Inferior parietal cortex (tissue), 1 donor: Measurements from ENCODE around the gene SAXO1.
"Not testable (repeated sequence)": the region's sequence is repeated elsewhere in the genome, so short reads cannot be mapped to it uniquely, and the experiment has no call there.

Experiments
- DNase-seq: peaks from one replicate; pipeline ENCODE4 v3.0.0-alpha.2; 2016; ENCODE audit errors: extremely low spot score

Gene SAXO1

GRCh38 chr9:18971404-18971803 lies 61.6 kb downstream of the SAXO1 start:
- no peak for DNase-seq

GRCh38 chr9:18970393-18970792 lies 62.6 kb downstream of the SAXO1 start:
- no peak for DNase-seq

GRCh38 chr9:18969128-18969527 lies 63.9 kb downstream of the SAXO1 start:
- no peak for DNase-seq

- no peak for DNase-seq
Observed at GRCh38 chr9:18955626-18956025, 77.4 kb downstream of the SAXO1 start.

- DNase-seq, result no peak
Observed at GRCh38 chr9:18951936-18952335, 81.1 kb downstream of the SAXO1 start.

- DNase-seq, result no peak
Observed at GRCh38 chr9:18947892-18948339, 85.1 kb downstream of the SAXO1 start.

GRCh38 chr9:18942801-18943200 lies 90.2 kb downstream of the SAXO1 start:
- DNase-seq, result no peak

GRCh38 chr9:18941060-18941740 lies 91.8 kb downstream of the SAXO1 start:
- no peak for DNase-seq

GRCh38 chr9:18939943-18940342 lies 93.1 kb downstream of the SAXO1 start:
- no peak for DNase-seq

GRCh38 chr9:18936094-18936871 lies 96.7 kb downstream of the SAXO1 start:
- no peak for DNase-seq

GRCh38 chr9:18935541-18935940 lies 97.5 kb downstream of the SAXO1 start:
- no peak for DNase-seq

GRCh38 chr9:18930611-18931010 lies 102.4 kb downstream of the SAXO1 start:
- DNase-seq, result not testable (repeated sequence)

GRCh38 chr9:18928711-18929110 lies 104.3 kb downstream of the SAXO1 start:
- no peak for DNase-seq

- DNase-seq, result no peak
Observed at GRCh38 chr9:18926513-18926912, 106.5 kb downstream of the SAXO1 start.

- DNase-seq, result no peak
Observed at GRCh38 chr9:18925880-18926279, 107.1 kb downstream of the SAXO1 start.

- no peak for DNase-seq
Observed at GRCh38 chr9:18923671-18924430, 109.2 kb downstream of the SAXO1 start.

- DNase-seq, result no peak
Observed at GRCh38 chr9:18923167-18923566, 109.8 kb downstream of the SAXO1 start.

GRCh38 chr9:18922161-18922885 lies 110.7 kb downstream of the SAXO1 start:
- DNase-seq, result no peak

GRCh38 chr9:18921366-18922075 lies 111.5 kb downstream of the SAXO1 start:
- DNase-seq, result no peak

GRCh38 chr9:18920141-18921084 lies 112.6 kb downstream of the SAXO1 start:
- DNase-seq, result no peak
